ENCODE measurements around the gene PCSK9. TPM values are rescaled to one million over a fixed set of nuclear protein-coding genes. Genes with fewer than 3 reads are reported as not detected.

Gene PCSK9
- total RNA-seq, 1 donor from 2014 or later, result 6.8 TPM

Other genes with a start within 250 kb of the PCSK9 start
- not detected for gene TTC22, start 238.2 kb upstream of the PCSK9 start, total RNA-seq (ENCODE audit: unreplicated experiment)
- gene DHCR24, start 152.4 kb upstream of the PCSK9 start, total RNA-seq (ENCODE audit: unreplicated experiment), result 181 TPM
- gene TMEM61, start 58.9 kb upstream of the PCSK9 start, total RNA-seq (ENCODE audit: unreplicated experiment), result not detected
- not detected for gene BSND, start 40.6 kb upstream of the PCSK9 start, total RNA-seq (ENCODE audit: unreplicated experiment)
- 37.7 TPM for gene USP24, start 175.8 kb downstream of the PCSK9 start, total RNA-seq (ENCODE audit: unreplicated experiment)